Activated gamma-delta T cell treated with anti-CD3 and anti-CD28 coated beads, Interleukin-2, amount 50 U/mL, for 16 hours (primary cell): ENCODE data around the gene DMPK.

Experiments used
- DNase-seq: peaks from one replicate; pipeline ENCODE4 v3.0.0-alpha.2; 2020; ENCODE audit warnings: low read depth

DMPK gene, protein sequence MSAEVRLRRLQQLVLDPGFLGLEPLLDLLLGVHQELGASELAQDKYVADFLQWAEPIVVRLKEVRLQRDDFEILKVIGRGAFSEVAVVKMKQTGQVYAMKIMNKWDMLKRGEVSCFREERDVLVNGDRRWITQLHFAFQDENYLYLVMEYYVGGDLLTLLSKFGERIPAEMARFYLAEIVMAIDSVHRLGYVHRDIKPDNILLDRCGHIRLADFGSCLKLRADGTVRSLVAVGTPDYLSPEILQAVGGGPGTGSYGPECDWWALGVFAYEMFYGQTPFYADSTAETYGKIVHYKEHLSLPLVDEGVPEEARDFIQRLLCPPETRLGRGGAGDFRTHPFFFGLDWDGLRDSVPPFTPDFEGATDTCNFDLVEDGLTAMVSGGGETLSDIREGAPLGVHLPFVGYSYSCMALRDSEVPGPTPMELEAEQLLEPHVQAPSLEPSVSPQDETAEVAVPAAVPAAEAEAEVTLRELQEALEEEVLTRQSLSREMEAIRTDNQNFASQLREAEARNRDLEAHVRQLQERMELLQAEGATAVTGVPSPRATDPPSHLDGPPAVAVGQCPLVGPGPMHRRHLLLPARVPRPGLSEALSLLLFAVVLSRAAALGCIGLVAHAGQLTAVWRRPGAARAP

DNA sequence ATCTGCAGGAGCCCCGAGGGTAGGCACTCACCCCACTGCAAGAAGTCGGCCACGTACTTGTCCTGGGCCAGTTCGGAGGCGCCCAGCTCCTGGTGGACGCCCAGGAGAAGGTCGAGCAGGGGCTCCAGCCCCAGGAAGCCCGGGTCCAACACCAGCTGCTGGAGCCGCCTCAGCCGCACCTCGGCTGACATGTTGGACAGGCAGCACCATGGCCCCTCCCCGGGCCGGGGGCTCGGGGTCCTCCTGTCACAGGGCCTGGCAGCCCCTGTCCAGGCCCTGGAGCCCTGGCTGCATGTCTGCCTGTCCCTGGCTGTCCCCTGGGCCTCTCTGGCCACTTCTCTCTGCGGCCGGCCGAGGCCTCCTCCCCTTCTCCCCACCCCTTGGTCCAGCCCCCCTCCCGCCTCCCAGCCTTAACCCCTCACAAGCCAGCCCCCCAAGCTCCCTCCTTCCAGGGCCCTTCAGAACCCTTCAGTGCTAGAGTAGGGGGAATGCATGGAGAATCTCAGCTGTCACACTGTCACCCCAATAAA, at the start of gene DMPK:
Gene DMPK (minus strand): TSS at position 329 of the 530 bp plus-strand sequence. CDS start 138 bp downstream, at position 191.
- no peak for DNase-seq

DNA sequence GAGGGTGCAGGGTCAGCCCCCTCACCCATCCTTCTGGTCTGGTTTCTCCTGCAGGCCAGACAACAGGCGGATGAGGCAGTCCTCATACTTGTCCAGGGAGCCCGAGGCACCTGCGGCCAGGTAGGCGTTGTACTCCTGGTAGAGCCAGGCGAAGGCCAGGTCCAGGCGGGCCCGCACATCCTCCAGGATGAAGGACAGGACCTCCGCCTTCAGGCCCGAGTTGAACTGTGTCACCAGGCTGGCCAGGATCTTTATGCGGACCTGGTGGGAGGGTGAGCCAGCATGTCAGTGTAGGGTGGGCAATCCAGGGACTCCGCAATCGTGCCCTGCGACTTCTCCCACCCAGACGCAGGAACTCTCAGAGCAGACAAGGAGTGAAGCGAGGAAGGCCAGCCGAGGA, 46.7 kb upstream of the DMPK start:
- no peak for DNase-seq

DNA sequence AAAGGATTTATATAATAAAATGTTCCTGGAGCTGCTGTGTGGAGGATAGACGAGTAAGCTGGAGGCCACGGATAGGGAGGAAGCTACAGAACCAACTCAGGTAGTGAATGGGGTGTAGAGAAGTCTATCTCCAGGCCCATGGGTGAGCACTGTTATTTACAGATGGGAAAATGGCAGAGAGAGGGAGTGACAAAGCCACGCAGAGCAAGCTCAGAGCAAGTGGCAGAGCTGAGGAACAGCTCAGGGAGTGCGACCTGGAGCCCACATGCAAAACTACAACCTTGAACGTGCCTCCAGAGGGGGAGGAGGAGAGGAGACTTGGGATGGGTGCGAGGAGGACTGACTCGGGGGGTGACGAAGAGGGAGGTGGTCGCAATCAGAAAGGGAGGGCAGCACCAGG, 46.2 kb upstream of the DMPK start:
- DNase-seq, result no peak

DNA sequence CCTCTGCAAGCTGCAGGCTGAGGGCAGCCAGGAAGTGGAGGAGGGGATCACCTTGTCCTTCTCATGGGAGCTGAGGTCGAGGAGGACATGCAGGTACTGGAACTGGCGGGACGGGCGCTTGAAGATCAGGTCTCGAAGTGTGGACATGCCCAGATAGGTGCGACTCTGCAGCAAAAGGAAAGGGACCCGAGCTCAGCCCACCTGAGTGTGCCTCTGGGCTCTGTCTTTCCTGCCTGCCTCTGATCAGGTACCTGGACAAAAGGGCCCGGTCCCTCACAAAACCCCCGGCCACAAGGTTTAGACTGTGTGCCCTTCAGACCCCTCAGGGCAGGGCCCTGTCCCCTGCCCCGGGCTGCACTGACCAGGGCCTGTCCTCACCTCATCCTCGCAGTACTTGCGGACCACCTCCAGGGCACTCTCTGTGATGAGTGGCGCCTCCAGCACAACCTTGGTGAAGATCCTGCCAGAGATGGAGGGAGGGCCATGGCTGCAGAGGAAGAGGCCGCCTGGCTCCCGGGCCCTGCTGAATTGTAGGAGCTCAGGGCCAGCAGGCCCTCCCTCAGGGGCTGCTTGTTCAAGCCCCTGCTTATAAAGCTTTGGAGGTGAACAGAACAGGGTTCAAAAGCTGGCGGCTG, 45.3 kb upstream of the DMPK start:
- DNase-seq, result no peak

DNA sequence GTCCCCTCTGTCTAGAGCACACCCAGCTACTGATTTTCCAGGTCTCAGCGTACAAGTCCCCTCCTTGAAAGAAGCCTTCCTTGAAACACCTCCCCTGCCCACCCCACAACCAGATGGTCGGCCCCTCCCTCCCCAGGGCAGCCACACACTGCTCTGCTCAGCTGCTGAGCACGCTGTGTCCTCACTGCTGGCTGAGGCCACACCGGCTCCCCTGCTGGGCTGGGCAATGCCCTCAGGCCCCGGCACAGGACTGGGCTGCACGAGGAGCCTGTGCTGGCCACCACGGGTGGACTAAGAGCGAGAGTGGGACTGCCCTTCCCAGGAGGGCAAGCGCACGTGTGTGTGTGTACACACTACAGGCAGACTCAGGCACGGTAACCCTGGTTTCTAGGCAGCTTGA, 44.6 kb upstream of the DMPK start:
- DNase-seq, result no peak

DNA sequence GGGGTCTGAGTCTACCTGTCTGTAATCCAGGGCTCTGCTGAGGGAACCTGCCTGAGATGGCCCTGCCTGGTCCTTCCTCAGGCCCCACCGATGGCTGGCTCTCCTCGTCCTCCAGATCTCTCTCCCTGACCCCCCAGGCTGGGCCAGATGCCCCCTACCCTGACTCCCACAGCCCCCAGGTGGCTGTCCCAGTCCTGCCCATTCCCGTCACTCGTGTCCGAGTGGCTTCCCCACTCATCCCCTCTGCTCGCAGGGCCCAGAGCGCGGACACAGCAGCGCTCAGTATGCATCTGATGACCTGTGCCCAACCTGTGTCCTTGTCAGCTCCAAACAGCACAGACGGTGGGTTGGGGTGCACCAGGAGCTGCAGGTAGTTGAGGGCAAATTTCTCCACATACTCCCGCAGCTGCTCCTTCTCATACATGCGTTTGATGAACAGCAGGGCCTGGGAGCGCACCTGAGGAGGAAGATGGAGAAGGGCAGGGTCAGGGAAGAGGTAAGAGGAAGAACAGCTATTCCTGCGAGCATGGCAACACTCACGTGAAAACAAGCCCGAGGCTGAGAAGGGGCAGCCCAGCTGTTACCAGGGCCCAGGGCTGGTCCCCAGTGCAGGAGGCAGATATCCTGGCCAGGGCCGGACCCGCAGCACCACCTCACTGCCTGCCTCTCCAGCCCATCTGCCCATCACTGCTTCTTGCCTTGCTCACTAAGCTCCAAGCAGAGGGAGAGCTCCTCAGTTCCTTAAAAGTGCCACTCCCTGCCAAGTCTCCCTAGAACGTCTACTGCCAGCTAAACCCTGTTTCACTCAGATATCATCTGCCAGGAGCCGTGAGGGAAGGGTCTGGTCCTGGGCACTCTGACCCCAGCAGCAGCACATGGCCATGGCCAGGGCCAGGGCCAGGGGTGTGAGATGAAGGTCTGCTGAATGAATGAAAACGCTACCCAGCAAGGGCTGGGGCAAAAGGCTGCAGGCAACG, 43.9 kb upstream of the DMPK start:
- DNase-seq, result no peak

DNA sequence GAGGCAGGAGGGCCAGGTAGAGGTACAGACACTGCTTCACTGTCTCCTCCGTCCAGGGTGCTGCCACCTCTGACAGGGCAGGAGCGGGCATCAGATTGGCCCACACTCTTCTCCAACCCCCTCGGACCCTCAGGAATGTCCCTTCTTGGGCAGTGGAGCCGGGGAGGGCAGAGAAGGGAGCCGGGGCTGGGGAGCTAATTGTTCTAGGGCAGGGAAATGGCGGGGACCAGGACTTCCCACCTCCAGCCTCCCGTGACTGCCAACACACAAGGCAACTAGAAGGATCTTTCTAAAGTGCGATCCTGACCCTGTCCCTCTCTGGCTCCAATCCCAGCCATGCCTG, 42.9 kb upstream of the DMPK start:
- DNase-seq, result no peak

DNA sequence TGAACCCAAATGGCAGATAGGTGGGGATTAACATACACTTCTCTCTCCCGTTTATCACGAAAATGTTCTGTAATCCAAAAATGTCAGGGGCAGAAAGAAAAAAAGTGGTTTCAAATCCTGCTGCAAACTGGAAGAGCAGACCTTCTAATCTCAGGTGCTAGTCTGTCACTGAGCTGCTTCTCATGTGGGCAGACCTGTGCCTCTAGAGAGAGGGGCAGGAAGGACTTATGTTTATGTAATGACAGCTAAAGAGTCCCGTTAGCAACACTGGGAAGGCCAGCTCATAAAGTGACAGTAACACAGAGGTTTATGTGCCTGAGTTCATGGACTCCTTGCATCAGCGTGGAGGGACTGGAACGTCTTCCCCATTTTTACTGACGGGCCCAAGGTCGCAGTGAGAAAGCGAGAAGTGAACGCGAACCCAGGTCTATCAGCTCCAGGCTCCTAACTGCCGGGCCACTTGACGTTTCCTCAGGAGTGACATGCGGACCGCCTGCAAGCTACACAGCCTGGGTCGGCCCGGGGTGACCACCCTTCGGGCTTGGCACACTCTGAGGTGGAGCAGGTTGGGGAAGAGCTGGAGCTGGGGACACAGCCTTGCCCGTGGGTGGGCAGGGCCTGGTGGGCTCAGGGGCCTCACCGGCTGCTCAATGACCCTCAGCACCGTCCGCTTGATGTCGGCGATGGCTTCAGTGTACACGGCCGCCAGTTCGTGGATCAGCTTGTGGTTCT, 42.4 kb upstream of the DMPK start:
- DNase-seq, result no peak

DNA sequence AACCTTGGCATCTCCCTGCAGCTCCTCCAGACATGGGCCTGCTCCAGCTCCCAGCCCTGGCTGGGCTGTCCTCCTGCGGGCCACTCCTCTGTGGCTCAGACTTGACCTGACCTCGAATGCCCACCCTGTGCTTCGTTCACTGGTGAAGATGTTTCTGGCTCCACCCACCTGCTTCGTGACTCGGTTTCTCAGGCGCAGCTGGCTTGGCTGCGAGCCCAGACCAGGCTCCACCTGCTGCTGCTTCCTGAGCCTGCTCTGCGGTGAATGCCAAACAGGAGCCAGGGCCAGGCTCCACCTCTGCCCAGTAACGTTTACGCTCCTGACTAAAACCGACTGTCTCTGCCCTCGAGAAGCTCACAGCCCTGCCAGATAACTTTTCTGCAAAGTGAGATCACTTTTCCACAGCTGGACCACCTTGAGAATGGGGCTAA, 41.8 kb upstream of the DMPK start:
- DNase-seq, result no peak

DNA sequence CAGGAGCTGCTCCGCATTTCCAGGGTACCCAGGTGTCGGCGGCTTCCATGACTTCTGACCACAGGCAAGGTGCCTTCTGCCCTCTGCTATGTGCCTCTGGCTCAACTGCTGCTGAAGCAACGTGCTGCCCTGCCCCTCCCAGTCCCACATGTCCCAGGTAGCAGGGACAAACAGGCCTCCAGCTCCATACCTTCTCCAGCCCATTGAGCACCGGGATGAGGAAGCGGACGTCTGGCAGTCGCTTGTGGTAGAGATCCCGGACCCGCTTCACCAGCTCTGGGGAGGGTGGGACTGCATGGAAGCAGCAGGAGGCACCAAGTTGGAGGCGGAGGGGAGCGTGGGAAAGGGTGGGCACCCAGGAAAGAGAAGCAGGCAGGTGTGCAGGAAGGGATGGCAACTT, 40.9 kb upstream of the DMPK start:
- DNase-seq, result no peak

DNA sequence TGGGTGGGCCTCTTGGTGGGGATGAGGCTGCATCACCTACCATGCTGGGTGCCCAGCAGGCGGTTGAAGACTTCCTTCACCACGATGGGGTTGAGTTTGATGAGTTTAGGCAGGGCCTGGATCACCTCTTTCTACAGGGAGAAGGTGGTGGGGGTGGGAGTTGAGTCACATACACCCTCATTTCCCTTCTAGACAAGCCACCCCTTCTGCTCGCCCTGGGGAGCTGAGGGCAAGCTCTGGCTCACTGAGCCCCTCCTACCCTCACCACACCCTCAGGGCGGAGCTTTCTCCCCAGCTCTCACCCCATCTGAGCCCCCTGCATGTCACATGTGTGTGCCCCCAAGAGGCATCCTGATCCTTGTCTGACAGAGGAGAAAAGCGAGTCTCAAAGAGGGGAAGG, 40.4 kb upstream of the DMPK start:
- DNase-seq, result no peak

DNA sequence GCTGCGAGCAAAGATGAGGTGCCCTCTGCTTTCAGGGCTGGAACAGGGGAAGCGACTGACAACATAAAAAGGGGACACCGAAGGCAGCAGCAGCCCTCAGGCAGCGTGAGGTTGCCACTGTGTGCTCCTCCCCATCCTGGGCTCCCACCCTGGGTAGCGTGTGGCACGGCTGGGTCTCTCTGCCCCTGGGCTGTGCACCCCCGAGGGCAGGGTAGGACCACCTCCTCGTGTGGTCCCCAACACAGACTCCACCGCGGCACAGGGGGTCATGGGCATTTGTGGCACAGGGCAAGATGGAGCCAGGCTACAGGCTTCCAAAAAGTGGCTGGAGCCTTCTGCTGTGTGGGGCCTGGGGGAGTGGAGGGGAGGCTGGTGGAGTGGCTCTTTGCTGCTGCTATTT, 39.3 kb upstream of the DMPK start:
- no peak for DNase-seq

DNA sequence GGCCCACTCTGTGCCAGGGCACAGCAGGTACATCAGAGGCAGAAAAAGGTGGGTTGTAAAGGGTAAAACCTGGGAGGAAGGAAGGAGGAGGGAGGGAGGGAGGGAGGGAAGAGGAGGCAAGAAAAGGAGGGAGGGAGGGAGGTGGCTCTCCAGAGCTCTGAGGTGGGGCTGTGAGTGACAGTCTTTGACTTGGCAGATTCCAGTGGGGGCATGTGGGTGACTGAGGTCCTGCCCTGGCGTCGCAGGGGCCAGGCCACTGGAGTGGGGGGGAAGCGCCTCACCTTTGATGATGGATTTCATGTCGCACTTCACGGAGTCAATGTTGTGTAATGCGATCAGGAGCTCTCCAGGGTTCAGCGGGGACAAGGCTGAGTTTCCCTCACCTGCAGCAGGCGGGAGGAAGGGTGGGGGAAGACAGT, 38.8 kb upstream of the DMPK start:
- no peak for DNase-seq

DNA sequence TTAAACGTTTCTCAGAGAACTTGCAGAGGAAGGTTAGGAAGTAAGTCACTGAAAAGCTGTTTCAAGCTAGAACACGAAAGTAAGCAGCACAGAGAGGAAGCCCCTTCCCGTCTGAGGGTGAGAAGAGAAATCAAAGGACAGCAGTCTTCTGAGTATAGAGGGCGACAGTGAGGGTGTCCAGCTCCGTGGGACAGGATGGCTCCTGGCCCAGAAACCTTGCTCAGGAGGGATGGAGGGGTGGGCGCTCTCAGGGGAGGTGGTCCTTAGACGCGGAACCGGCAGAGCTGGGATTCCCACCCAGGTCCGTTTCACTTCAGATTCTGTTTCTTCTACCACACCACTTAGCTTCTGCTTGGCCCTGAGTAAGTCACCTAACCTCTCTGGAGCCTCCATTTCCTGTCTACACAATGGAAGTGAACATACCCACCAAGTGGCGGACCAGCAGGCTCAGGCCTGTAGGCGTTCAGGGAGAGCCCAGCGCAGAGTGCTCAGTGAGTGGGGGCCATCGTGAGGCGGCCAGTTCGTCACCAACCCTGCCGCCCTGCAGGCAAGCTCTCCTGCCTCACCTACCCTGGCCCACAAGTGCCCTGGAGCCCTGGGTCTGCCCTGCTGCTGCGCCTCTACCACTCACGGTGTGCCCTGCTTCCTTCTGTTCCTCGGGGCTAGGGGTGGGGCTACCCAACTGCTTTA, 38.3 kb upstream of the DMPK start:
- DNase-seq, result no peak

DNA sequence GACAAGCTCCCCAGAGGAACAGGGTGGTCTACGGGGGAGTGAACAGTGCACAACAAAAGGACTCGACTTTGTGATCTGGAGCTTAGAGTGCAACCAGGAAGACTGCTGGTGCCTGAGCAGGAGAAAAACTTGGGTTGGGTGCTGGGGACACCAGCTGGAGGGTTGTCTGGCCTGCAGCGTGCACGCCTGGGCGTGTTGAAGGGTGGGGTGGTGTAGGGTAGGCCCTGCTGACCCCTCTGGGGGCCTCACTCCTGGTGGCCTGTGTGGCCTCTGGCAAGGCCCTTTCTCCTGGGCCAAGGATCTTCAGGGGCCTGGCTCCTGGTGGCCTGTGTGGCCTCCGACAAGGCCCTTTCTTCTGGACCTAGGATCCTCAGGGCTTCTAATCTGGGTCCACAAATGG, 37.5 kb upstream of the DMPK start:
- DNase-seq, result no peak

DNA sequence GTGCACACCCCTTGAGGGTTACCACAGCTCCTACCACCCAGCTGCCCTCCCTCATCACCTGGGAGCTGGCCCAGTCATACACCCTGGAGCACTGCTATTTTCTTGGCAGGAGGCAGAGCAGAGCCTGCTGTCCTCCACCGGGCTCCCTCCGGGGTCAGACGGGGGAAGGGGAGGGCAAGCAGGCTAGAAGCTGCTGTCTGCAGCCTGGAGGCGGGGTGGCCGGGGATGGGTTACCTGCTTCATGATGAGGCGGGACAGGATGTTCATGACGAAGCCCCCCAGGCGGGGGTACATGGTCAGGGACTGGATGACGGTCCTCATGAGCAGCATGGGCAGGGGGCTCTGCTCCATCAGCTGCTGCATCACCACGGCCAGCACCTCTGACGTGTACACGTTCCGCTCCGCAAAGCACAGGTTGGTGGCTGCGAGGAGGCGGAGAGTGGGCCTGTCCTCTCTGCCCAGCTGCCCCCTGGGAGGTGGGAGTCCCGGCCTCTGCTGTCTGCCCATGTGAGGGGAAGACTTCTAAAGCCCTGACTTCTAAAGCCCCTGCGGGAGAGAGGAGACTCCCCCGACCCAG, 35.5 kb upstream of the DMPK start:
- no peak for DNase-seq

DNA sequence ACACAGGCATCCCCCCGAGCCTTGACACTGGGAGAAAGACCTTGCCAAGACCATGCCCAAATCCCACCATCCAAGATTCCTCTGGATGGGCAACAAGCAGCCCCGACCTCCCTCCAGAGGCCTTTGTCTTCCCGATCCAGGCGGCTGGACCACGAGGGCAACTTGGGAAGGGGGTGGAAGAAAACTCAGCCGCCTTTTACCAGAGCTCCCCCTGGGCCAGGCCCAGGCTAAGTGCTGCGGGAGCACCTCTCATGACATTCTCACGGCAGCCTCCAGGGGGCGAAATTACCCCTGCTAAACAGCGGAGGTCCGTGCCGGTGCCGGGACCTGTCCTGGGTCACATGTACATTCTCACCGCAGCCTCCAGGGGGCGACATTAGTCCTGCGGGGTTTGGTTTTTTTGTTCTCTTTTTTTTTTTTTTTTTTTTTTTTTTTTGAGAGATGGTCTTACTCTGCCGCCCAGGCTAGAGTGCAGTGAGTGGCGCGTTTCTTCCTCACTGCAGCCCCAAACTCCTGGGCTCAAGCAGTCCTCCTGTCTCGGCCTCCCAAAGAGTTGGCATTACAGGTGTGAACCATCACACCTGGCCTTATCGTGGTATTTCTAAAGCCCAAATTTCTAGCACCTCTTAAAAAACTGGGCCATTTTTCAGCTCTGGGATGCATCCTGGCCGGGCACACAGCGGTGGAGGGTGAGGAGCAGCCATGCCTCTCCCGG, 34.9 kb upstream of the DMPK start:
- DNase-seq, result peak; percentile 97

DNA sequence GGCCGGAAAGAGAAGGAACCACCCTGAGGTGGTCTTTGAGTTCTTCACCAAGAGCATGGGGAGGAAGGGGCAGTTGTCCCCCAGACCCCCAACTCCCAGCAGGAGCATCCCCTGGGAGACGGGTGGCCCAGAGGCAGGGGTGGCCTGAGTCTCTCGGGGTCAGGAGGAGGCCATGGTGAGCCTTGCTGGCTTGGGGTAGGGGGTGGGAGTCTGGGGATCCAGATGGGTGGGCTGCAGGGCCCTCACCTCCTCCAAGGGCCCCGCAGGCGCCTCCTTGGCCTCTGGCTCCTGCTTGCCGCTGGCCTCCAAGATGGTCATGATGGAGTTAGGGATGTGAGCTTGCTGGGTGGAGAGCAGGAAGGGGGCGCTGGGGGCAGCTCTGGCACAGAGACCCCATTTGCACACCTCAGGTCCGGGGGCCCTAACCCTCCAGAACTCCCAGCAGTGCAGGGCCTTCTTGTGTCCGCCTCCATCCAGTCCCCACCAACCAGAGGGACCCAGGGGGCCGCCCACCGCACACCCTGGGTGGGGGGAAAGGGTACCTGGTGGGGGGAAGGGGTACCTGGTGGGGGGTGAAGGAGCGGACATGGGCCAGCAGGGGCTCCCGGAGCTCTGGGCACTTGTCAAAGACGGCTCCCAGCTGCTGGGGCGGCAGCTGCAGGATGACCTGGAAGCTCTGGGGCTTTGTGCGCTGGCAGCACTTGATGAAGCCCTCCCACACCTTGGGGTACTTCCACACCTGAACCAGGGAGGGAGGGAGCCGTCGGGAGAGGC, 34.1 kb upstream of the DMPK start:
- no peak for DNase-seq
